ENCODE data around the gene FIBIN. TPM values are rescaled to one million over a fixed set of nuclear protein-coding genes. Genes with fewer than 3 reads are reported as not detected.

The FIBIN gene
- total RNA-seq, 2 donors from 2014 or later: 153 to 278 TPM

DNA sequence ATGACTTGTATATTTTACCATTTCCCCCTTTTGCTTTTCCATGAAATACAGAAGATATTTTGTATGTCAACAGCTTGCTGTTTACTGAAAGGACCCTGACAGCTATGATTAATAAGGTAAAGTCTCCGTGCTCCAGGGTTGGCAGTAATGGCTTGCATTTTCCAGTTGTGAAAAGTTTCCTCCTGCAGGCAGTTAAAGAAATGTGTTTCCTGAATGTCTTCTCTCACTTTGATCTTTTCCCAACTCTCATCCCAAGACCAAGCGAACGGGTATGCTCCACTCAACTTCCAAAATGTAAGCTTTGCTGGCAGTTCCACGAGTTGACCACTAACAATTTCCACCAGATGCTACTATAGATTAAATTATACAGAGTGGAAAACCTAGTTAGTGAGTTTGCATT lies 8.9 kb downstream of the FIBIN start:
- no peaks in the 10 kb centered on the region for H3K27me3 ChIP-seq (replicated peaks; ENCODE audit: insufficient read depth)
- H3K4me3 ChIP-seq: no peak overlapping the region
- no peak overlapping the region for H3K27ac ChIP-seq
- H3K36me3 ChIP-seq: peaks cover 3% of the 10 kb centered on the region
- DNase-seq (ENCODE audit: low spot score) (no peak), ATAC-seq (ENCODE audit: insufficient number of reproducible peaks, low FRiP score, low read depth) (no peak)
- peaks cover 7 to 26% of the 10 kb centered on the region in 2 donors for H3K4me1 ChIP-seq (ENCODE audit: control insufficient read depth in 1 of 2, low read depth in 2 of 2)
- TF ChIP-seq, protein P1, sequence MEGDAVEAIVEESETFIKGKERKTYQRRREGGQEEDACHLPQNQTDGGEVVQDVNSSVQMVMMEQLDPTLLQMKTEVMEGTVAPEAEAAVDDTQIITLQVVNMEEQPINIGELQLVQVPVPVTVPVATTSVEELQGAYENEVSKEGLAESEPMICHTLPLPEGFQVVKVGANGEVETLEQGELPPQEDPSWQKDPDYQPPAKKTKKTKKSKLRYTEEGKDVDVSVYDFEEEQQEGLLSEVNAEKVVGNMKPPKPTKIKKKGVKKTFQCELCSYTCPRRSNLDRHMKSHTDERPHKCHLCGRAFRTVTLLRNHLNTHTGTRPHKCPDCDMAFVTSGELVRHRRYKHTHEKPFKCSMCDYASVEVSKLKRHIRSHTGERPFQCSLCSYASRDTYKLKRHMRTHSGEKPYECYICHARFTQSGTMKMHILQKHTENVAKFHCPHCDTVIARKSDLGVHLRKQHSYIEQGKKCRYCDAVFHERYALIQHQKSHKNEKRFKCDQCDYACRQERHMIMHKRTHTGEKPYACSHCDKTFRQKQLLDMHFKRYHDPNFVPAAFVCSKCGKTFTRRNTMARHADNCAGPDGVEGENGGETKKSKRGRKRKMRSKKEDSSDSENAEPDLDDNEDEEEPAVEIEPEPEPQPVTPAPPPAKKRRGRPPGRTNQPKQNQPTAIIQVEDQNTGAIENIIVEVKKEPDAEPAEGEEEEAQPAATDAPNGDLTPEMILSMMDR (IDR thresholded peaks at IDR 0.05): no peak
- H3K9me3 ChIP-seq: no peaks in the 10 kb centered on the region

- H3K27me3 ChIP-seq (replicated peaks; ENCODE audit: insufficient read depth): no peaks in the 10 kb centered on the region
- TF ChIP-seq, protein P1 (IDR thresholded peaks at IDR 0.05): no peak
- no peaks in the 10 kb centered on the region for H3K36me3 ChIP-seq
- H3K4me3 ChIP-seq: no peak overlapping the region
- no peak for ATAC-seq (ENCODE audit: insufficient number of reproducible peaks, low FRiP score, low read depth)
- DNase-seq (ENCODE audit: low spot score): no peak
- H3K9me3 ChIP-seq: no peaks in the 10 kb centered on the region
- H3K4me1 ChIP-seq (ENCODE audit: control insufficient read depth in 1 of 2, low read depth in 2 of 2): peaks cover 7 to 22% of the 10 kb centered on the region in 2 donors
- no peak overlapping the region for H3K27ac ChIP-seq
Measured at GRCh38 chr11:27004103-27004502, 10.2 kb downstream of the FIBIN start.

- peaks cover 19 to 23% of the 10 kb centered on the region in 2 donors for H3K4me1 ChIP-seq (ENCODE audit: control insufficient read depth in 1 of 2, low read depth in 2 of 2)
- no peaks in the 10 kb centered on the region for H3K27me3 ChIP-seq (replicated peaks; ENCODE audit: insufficient read depth)
- H3K36me3 ChIP-seq: no peaks in the 10 kb centered on the region
- TF ChIP-seq, protein P1 (IDR thresholded peaks at IDR 0.05): no peak
- ATAC-seq (ENCODE audit: insufficient number of reproducible peaks, low FRiP score, low read depth): no peak
- no peak for DNase-seq (ENCODE audit: low spot score)
- H3K27ac ChIP-seq: no peak overlapping the region
- H3K9me3 ChIP-seq: no peaks in the 10 kb centered on the region
- no peak overlapping the region for H3K4me3 ChIP-seq
Measured at GRCh38 chr11:27008811-27009535, 15.1 kb downstream of the FIBIN start.

- Histone ChIP-seq H3K27ac (peak overlapping the region; percentile 36 to 72), H3K4me3 (no peak overlapping the region), H3K4me1 (ENCODE audit: control insufficient read depth in 1 of 2, low read depth in 2 of 2) (peaks cover 22 to 31% of the 10 kb centered on the region in 2 donors), H3K36me3 (no peaks in the 10 kb centered on the region), H3K27me3 (replicated peaks; ENCODE audit: insufficient read depth) (no peaks in the 10 kb centered on the region), H3K9me3 (no peaks in the 10 kb centered on the region)
- TF ChIP-seq, protein P1 (IDR thresholded peaks at IDR 0.05): no peak
- ATAC-seq (ENCODE audit: insufficient number of reproducible peaks, low FRiP score, low read depth): no peak
- DNase-seq (ENCODE audit: low spot score): no peak
Measured at GRCh38 chr11:27011560-27012233, 17.8 kb downstream of the FIBIN start.

- TF ChIP-seq, protein P1 (IDR thresholded peaks at IDR 0.05): no peak
- Histone ChIP-seq H3K4me1 (ENCODE audit: control insufficient read depth in 1 of 2, low read depth in 2 of 2) (peaks cover 22 to 31% of the 10 kb centered on the region in 2 donors), H3K9me3 (no peaks in the 10 kb centered on the region), H3K27ac (peak overlapping the region; percentile 36 to 72), H3K27me3 (replicated peaks; ENCODE audit: insufficient read depth) (no peaks in the 10 kb centered on the region), H3K4me3 (no peak overlapping the region), H3K36me3 (no peaks in the 10 kb centered on the region)
- DNase-seq (ENCODE audit: low spot score) (no peak), ATAC-seq (ENCODE audit: insufficient number of reproducible peaks, low FRiP score, low read depth) (no peak)
Measured at GRCh38 chr11:27012234-27012921, 18.5 kb downstream of the FIBIN start.
